HEK293 (cell line): ENCODE data around the gene NAP1L4.

Experiments
- CTCF ChIP-seq: fragments of 450-650 bp; formaldehyde crosslinking; IDR thresholded peaks from 2 replicates; pipeline ENCODE4 v1.5.1; 2016; ENCODE audit warnings: missing biosample characterization, missing genetic modification characterization
- RBAK ChIP-seq: fragments of 450-650 bp; formaldehyde crosslinking; IDR thresholded peaks from 2 replicates; pipeline ENCODE4 v1.5.1; 2016; ENCODE audit warnings: missing biosample characterization, missing genetic modification characterization
- SP2 ChIP-seq: fragments of 450-650 bp; formaldehyde crosslinking; IDR thresholded peaks from 2 replicates; pipeline ENCODE4 v1.5.1; 2016; ENCODE audit warnings: missing biosample characterization, missing genetic modification characterization
- TCF7L2 ChIP-seq: IDR thresholded peaks from 2 replicates; pipeline ENCODE4 v1.6.1; 2011; ENCODE audit warnings: low read depth, mild to moderate bottlenecking, inconsistent platforms, low read length, moderate library complexity, borderline replicate concordance
- TSHZ1 ChIP-seq: fragments of 450-650 bp; formaldehyde crosslinking; IDR thresholded peaks from 2 replicates; pipeline ENCODE4 v1.5.1; 2016; ENCODE audit warnings: missing biosample characterization, missing genetic modification characterization, borderline replicate concordance
- ZFHX2 ChIP-seq: fragments of 450-650 bp; formaldehyde crosslinking; conservative IDR thresholded peaks from 2 replicates; pipeline ENCODE4 v1.5.1; 2016; ENCODE audit warnings: missing biosample characterization, missing genetic modification characterization
- ZNF274 ChIP-seq, 2 experiments: fragments of 200-500 bp in 1 of 2; fragments of 450-650 bp in 1 of 2; sonication (Bioruptor generic) in 1 of 2; formaldehyde crosslinking in 1 of 2; IDR thresholded peaks; 2 replicates each; pipeline versions ENCODE4 v1.5.1 to v1.6.1; 2014 to 2016; ENCODE audit warnings: borderline replicate concordance in 1 of 2, inconsistent platforms in 1 of 2, low read length in 1 of 2, missing biosample characterization in 1 of 2, missing genetic modification characterization in 1 of 2
- ZSCAN30 ChIP-seq: fragments of 450-650 bp; IDR thresholded peaks from 2 replicates; pipeline ENCODE4 v1.5.1; 2018; ENCODE audit warnings: missing biosample characterization, mild to moderate bottlenecking, missing genetic modification characterization, moderate library complexity

GRCh38 chr11:2964782-2965181 is 27.3 kb downstream of the NAP1L4 start:
- no peak for TF ChIP-seq CTCF (tag by site-specific recombination)
- TF ChIP-seq ZSCAN30 (tag by site-specific recombination) = no peak
- TF ChIP-seq TCF7L2 = no peak
- TF ChIP-seq TSHZ1 (tag by site-specific recombination) = no peak
- TF ChIP-seq RBAK = no peak
- no peak for TF ChIP-seq ZNF274 (IDR thresholded peaks at IDR 0.05; ENCODE audit: low read length)
- TF ChIP-seq ZNF274 (tag by site-specific recombination; IDR thresholded peaks at IDR 0.05; ENCODE audit: borderline replicate concordance) = no peak
- no peak for TF ChIP-seq ZFHX2 (tag by site-specific recombination)
- no peak for TF ChIP-seq SP2 (tag by site-specific recombination)
